IMR-90 (cell line): ENCODE results near the gene SLC17A9. TPM values are rescaled to one million over a fixed set of nuclear protein-coding genes. Genes with fewer than 3 reads are reported as not detected.

Experiments used
- ATAC-seq: fragments of 200-7000 bp; cut with Tn5 transposase; 2 replicates; pipeline ENCODE4 v1.9.1; 2020; ENCODE audit warnings: low read depth, mild to moderate bottlenecking, moderate library complexity
- BruUV-seq: library from RNA; stranded (reverse); fragments of 400-500 nt; replicated peaks from 2 replicates; lab custom pipeline; 2021; lab: Mats Ljungman, UMichigan
- CTCF ChIA-PET: fragments of 300-600 bp; formaldehyde crosslinking; extraction: SDS; loops from one replicate; lab custom pipeline; 2021; ENCODE audit warnings: antibody characterized with exemption; lab: Yijun Ruan, JAX
- POLR2A ChIA-PET: fragments of 300-600 bp; sonication (Branson Sonifier 250); formaldehyde crosslinking; loops from one replicate; lab custom pipeline; 2022; ENCODE audit warnings: antibody characterized with exemption; ENCODE audit not compliant: unreplicated experiment; lab: Charles Lee
- DNase-seq: peaks from one replicate; pipeline ENCODE4 v3.0.0; 2013
- H2AFZ ChIP-seq: replicated peaks from 2 replicates; pipeline ENCODE3; 2013; ENCODE audit warnings: low read length, mild to moderate bottlenecking; ENCODE audit not compliant: poor library complexity
- H2AK5ac ChIP-seq: 2 replicates; pipeline ENCODE4 v1.6.1; 2013; ENCODE audit warnings: low read depth, low read length, inconsistent platforms
- H2AK9ac ChIP-seq: replicated peaks from 2 replicates; pipeline ENCODE3; 2013; ENCODE audit warnings: mild to moderate bottlenecking, low read depth, low read length, moderate library complexity; ENCODE audit not compliant: poor library complexity
- H2BK120ac ChIP-seq: 2 replicates; pipeline ENCODE4 v1.6.1; 2013; ENCODE audit warnings: low read depth, low read length, inconsistent platforms
- H2BK15ac ChIP-seq: 3 replicates; pipeline ENCODE4 v1.6.1; 2013; ENCODE audit warnings: low read depth, low read length, inconsistent platforms
- H2BK20ac ChIP-seq: 2 replicates; pipeline ENCODE4 v1.6.1; 2013; ENCODE audit warnings: low read depth, mild to moderate bottlenecking, inconsistent platforms, low read length, moderate library complexity
- H2BK5ac ChIP-seq: 2 replicates; pipeline ENCODE4 v1.6.1; 2013; ENCODE audit warnings: mild to moderate bottlenecking, low read depth, low read length, inconsistent platforms; ENCODE audit not compliant: poor library complexity, severe bottlenecking
- H3K14ac ChIP-seq: replicated peaks from 2 replicates; pipeline ENCODE4 v1.6.1; 2013; ENCODE audit warnings: low read depth, low read length, inconsistent platforms
- H3K18ac ChIP-seq: 2 replicates; pipeline ENCODE4 v1.6.1; 2013; ENCODE audit warnings: low read depth, low read length, control low read depth
- H3K23ac ChIP-seq: 2 replicates; pipeline ENCODE4 v1.6.1; 2013; ENCODE audit warnings: low read depth, low read length, inconsistent platforms
- H3K27ac ChIP-seq: 2 replicates; pipeline ENCODE4 v1.5.1; 2013; ENCODE audit warnings: mild to moderate bottlenecking, control low read depth, low read length; ENCODE audit not compliant: insufficient read depth
- H3K27me3 ChIP-seq: 2 replicates; pipeline ENCODE4 v1.6.1; 2013; ENCODE audit warnings: low read length; ENCODE audit not compliant: control insufficient read depth, insufficient read depth
- H3K36me3 ChIP-seq: 2 replicates; pipeline ENCODE4 v1.6.1; 2013; ENCODE audit warnings: low read length, mixed read lengths; ENCODE audit not compliant: control insufficient read depth, insufficient read depth
- H3K4ac ChIP-seq: 2 replicates; pipeline ENCODE4 v1.6.1; 2013; ENCODE audit warnings: low read depth, low read length, inconsistent platforms
- H3K4me1 ChIP-seq: 2 replicates; pipeline ENCODE4 v1.6.1; 2013; ENCODE audit warnings: low read length, mixed read lengths; ENCODE audit not compliant: control insufficient read depth, insufficient read depth
- H3K4me2 ChIP-seq: 2 replicates; pipeline ENCODE4 v1.6.1; 2013; ENCODE audit warnings: low read depth, mild to moderate bottlenecking, control low read depth, low read length, moderate library complexity
- H3K4me3 ChIP-seq: 2 replicates; pipeline ENCODE4 v1.5.1; 2013; ENCODE audit warnings: low read depth, mild to moderate bottlenecking, control low read depth, low read length, moderate library complexity; ENCODE audit not compliant: insufficient read depth
- H3K56ac ChIP-seq: 2 replicates; pipeline ENCODE4 v1.6.1; 2013; ENCODE audit warnings: low read length, inconsistent platforms; ENCODE audit not compliant: insufficient read depth; ENCODE audit errors: extremely low read depth
- H3K79me1 ChIP-seq, 2 experiments: 2 replicates each; pipeline ENCODE4 v1.6.1; 2013; ENCODE audit warnings: low read length in 2 of 2, inconsistent platforms in 1 of 2, low read depth in 1 of 2
- H3K9ac ChIP-seq: 2 replicates; pipeline ENCODE4 v1.6.1; 2013; ENCODE audit warnings: low read depth, low read length, control low read depth
- H3K9me1 ChIP-seq: 2 replicates; pipeline ENCODE4 v1.6.1; 2013; ENCODE audit warnings: low read length, inconsistent platforms; ENCODE audit not compliant: insufficient read depth
- H3K9me3 ChIP-seq: 2 replicates; pipeline ENCODE4 v1.6.1; 2013; ENCODE audit warnings: low read length; ENCODE audit not compliant: control insufficient read depth, insufficient read depth
- H4K20me1 ChIP-seq: 2 replicates; pipeline ENCODE4 v1.6.1; 2013; ENCODE audit warnings: low read length, inconsistent platforms; ENCODE audit not compliant: insufficient read depth
- H4K5ac ChIP-seq: 2 replicates; pipeline ENCODE4 v1.6.1; 2013; ENCODE audit warnings: mild to moderate bottlenecking, low read depth, low read length, control low read depth
- H4K8ac ChIP-seq, 2 experiments: 2 replicates each; pipeline ENCODE4 v1.6.1; 2013; ENCODE audit warnings: low read depth in 2 of 2, low read length in 2 of 2, control low read depth in 1 of 2, inconsistent platforms in 1 of 2
- H4K91ac ChIP-seq: 2 replicates; pipeline ENCODE4 v1.6.1; 2013; ENCODE audit warnings: low read depth, low read length, inconsistent platforms; ENCODE audit not compliant: insufficient read depth
- BHLHE40 ChIP-seq: fragments of 150-350 bp; IDR thresholded peaks from 2 replicates; pipeline ENCODE4 v1.6.1; 2016; ENCODE audit warnings: mild to moderate bottlenecking, low read depth, low read length
- CEBPB ChIP-seq: IDR thresholded peaks from 2 replicates; pipeline ENCODE4 v1.6.1; 2012; ENCODE audit warnings: low read depth, low read length, improper control_type of control experiment
- CHD1 ChIP-seq: IDR thresholded peaks from 2 replicates; pipeline ENCODE4 v1.6.1; 2012; ENCODE audit warnings: low read depth, low read length, improper control_type of control experiment
- CTCF ChIP-seq: conservative IDR thresholded peaks from 2 replicates; pipeline ENCODE4 v1.5.1; 2012; ENCODE audit warnings: mild to moderate bottlenecking, low read depth, low read length, improper control_type of control experiment
- ELK1 ChIP-seq: fragments of 150-350 bp; IDR thresholded peaks from 2 replicates; pipeline ENCODE4 v1.6.1; 2016; ENCODE audit warnings: low read depth, mild to moderate bottlenecking, low read length, moderate library complexity, borderline replicate concordance
- FOS ChIP-seq: fragments of 150-350 bp; IDR thresholded peaks from 2 replicates; pipeline ENCODE4 v1.6.1; 2016; ENCODE audit warnings: low read depth, low read length
- MAFK ChIP-seq: IDR thresholded peaks from 2 replicates; pipeline ENCODE4 v1.6.1; 2012; ENCODE audit warnings: low read depth, low read length, improper control_type of control experiment
- MAZ ChIP-seq: IDR thresholded peaks from 2 replicates; pipeline ENCODE4 v1.6.1; 2012; ENCODE audit warnings: low read depth, mild to moderate bottlenecking, low read length, improper control_type of control experiment, moderate library complexity, borderline replicate concordance
- MXI1 ChIP-seq: IDR thresholded peaks from 2 replicates; pipeline ENCODE4 v1.6.1; 2012; ENCODE audit warnings: low read depth, mild to moderate bottlenecking, low read length, moderate library complexity, borderline replicate concordance
- NFE2L2 ChIP-seq: fragments of 150-350 bp; IDR thresholded peaks from 2 replicates; pipeline ENCODE4 v1.6.1; 2016; ENCODE audit warnings: low read depth, mild to moderate bottlenecking, low read length
- POLR2A ChIP-seq: IDR thresholded peaks from 2 replicates; pipeline ENCODE4 v1.6.1; 2012; ENCODE audit warnings: mild to moderate bottlenecking, low read depth, low read length
- RAD21 ChIP-seq: IDR thresholded peaks from 2 replicates; pipeline ENCODE4 v1.6.1; 2012; ENCODE audit warnings: low read length, improper control_type of control experiment
- RCOR1 ChIP-seq: IDR thresholded peaks from 2 replicates; pipeline ENCODE4 v1.6.1; 2012; ENCODE audit warnings: mild to moderate bottlenecking, low read length, improper control_type of control experiment; ENCODE audit not compliant: insufficient replicate concordance
- RFX5 ChIP-seq: IDR thresholded peaks from 2 replicates; pipeline ENCODE4 v1.8.0; 2012; ENCODE audit warnings: low read depth, mild to moderate bottlenecking, low read length, moderate library complexity
- SMC3 ChIP-seq: fragments of 150-350 bp; IDR thresholded peaks from 2 replicates; pipeline ENCODE4 v1.6.1; 2016; ENCODE audit warnings: low read depth, mild to moderate bottlenecking, antibody characterized with exemption, low read length, moderate library complexity
- USF2 ChIP-seq: fragments of 150-350 bp; IDR thresholded peaks from 2 replicates; pipeline ENCODE4 v1.6.1; 2017; ENCODE audit warnings: mild to moderate bottlenecking, antibody characterized with exemption, low read length, low read depth
- WGBS, 2 experiments: methylation state at CpG; one replicate each; pipeline versions ENCODE4 v1.1.5 to v1.1.7; 2013; ENCODE audit warnings: missing lambda C conversion rate in 2 of 2; ENCODE audit not compliant: insufficient read length in 1 of 2; ENCODE audit errors: extremely low coverage in 2 of 2; 5-methylcytosine and 5-hydroxymethylcytosine counted together
- dilution Hi-C: fragments of 300-500 bp; cut with HindIII; formaldehyde crosslinking; loops from one replicate; pipeline ENCODE4 v1.14.3; 2018; ENCODE audit warnings: low sequenced_read_pairs; ENCODE audit not compliant: unreplicated experiment
- in situ Hi-C: fragments of 300-500 bp; cut with MboI; formaldehyde crosslinking; loops from 3 replicates; pipeline ENCODE4 v1.14.3; 2019; ENCODE audit warnings: low sequenced_read_pairs, inconsistent platforms, mixed read lengths
- intact Hi-C: fragments of 100-400 bp; cut with micrococcal nuclease; formaldehyde crosslinking; loops from 2 replicates; pipeline ENCODE4 v1.10.0; 2022
- polyA plus RNA-seq, 3 experiments: library from polyadenylated mRNA; depleted of rRNA; stranded (reverse); fragments of >200 nt; gene quantifications; 2 replicates each; pipeline ENCODE4 v1.2.3, GENCODE V29; 2012; ENCODE audit warnings: low replicate concordance in 1 of 3
- total RNA-seq: library from RNA; depleted of rRNA; stranded (reverse); fragments of >200 nt; gene quantifications from 2 replicates; pipeline ENCODE4 v1.2.3, GENCODE V29; 2012

Gene SLC17A9
- total and polyA plus RNA-seq, 2 of the 4 experiments (the other 2 are of a cell fraction), result 2.2 to 14.4 TPM

GRCh38 chr20:62986257-62986800, 33.8 kb downstream of the SLC17A9 start:
- in situ Hi-C loops, result no loop called here
- H3K56ac ChIP-seq, result no peak overlapping the region
- H3K27ac ChIP-seq, result no peak overlapping the region
- H3K18ac ChIP-seq, result no peak overlapping the region
- H4K20me1 ChIP-seq, result no peaks in the 10 kb centered on the region
- no peak overlapping the region for H2AFZ ChIP-seq
- H3K14ac ChIP-seq, result no peak overlapping the region
- ChIA-PET CTCF (no interaction called here), POLR2A (no interaction called here)
- no peaks in the 10 kb centered on the region for H3K4me1 ChIP-seq
- DNase-seq (no peak), ATAC-seq (no peak)
- no peak overlapping the region for H3K4me2 ChIP-seq
- H3K4ac ChIP-seq, result no peak overlapping the region
- no peak overlapping the region for H2BK5ac ChIP-seq
- no peak overlapping the region for H3K9ac ChIP-seq
- H2AK5ac ChIP-seq, result no peak overlapping the region
- no peaks in the 10 kb centered on the region for H3K79me1 ChIP-seq
- no peak overlapping the region for H2BK20ac ChIP-seq
- H3K23ac ChIP-seq, result no peak overlapping the region
- H4K5ac ChIP-seq, result no peak overlapping the region
- intact Hi-C loops, result no loop called here
- no peak overlapping the region for H2BK120ac ChIP-seq
- H3K9me1 ChIP-seq, result no peaks in the 10 kb centered on the region
- H4K91ac ChIP-seq, result no peak overlapping the region
- H3K4me3 ChIP-seq, result no peak overlapping the region
- no peak overlapping the region for H2BK15ac ChIP-seq
- no peak overlapping the region for H2AK9ac ChIP-seq
- no peaks in the 10 kb centered on the region for H3K36me3 ChIP-seq
- no peaks in the 10 kb centered on the region for H3K9me3 ChIP-seq
- no CpG with 5 or more reads among the region's 6 CpGs for WGBS, 2 experiments
- BruUV-seq, result no TSS peak
- no peak for TF ChIP-seq SMC3
- no peak for TF ChIP-seq FOS
- TF ChIP-seq MXI1, result no peak
- TF ChIP-seq CEBPB, result no peak
- TF ChIP-seq RFX5, result no peak
- no peak for TF ChIP-seq USF2
- TF ChIP-seq POLR2A, result no peak
- no peak for TF ChIP-seq CHD1
- no peak for TF ChIP-seq CTCF
- no peak for TF ChIP-seq NFE2L2
- no peak for TF ChIP-seq RCOR1
- no peak for TF ChIP-seq MAZ
- TF ChIP-seq RAD21, result no peak
- TF ChIP-seq ELK1, result no peak
- no peak for TF ChIP-seq BHLHE40
- no peak for TF ChIP-seq MAFK
- H3K27me3 ChIP-seq, result peaks cover 67% of the 10 kb centered on the region
- dilution Hi-C loops, result no loop called here
- H4K8ac ChIP-seq, result no peak overlapping the region
